Measurements from ENCODE around the gene CCDC180. TPM values are rescaled to one million over a fixed set of nuclear protein-coding genes. Genes with fewer than 3 reads are reported as not detected.

Gene CCDC180
- total RNA-seq: under 0.01 TPM in 2 replicates

DNA sequence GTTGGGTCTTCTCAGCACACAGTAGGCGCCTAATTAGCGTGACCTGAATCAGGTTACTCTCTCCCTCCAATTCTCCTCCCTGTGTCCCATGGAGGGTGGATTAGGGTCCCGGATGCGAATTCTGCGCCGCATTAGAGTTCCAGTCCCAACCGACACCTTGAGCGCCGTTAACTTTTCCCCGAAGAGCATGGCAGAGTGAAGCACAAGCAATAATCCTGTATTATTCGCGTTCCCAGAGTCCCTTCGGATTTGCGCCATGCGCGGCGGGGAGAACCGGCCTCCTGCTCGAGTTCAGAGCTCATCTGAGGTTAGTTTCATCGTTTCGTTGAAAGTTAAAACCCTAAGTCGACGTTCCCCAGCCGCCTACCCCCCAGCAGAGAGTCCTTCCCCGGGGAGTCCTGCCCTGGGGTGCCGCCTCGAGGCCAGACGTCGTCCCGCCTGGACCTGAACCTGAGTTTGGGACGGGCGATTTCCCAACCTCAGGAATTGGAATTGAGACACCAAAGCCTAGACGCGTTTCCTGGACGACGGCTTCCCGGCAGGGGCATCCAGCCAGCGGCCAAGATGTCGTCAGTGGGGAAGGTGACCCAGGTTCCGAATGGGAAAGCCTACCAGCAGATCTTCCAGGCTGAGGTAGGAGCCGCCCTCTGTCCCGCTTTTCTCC lies at the start of gene CCDC180:
TSS of gene CCDC180 (plus strand) at position 160 of the 664 bp plus-strand sequence. CDS start at position 565, 405 bp downstream.

Other genes with a start within 250 kb of the CCDC180 start
- 2.7 and 6.8 TPM in 2 replicates for gene TDRD7, start 104.4 kb downstream of the CCDC180 start, total RNA-seq
- gene TMOD1, start 194.0 kb downstream of the CCDC180 start, total RNA-seq: not detected in 2 replicates

All from nasal cavity respiratory epithelium epithelial cell of viscerocranial mucosa (primary cell).